ENCODE measurements around the gene RAPGEF2. TPM values are rescaled to one million over a fixed set of nuclear protein-coding genes. Genes with fewer than 3 reads are reported as not detected.

The RAPGEF2 gene
- total RNA-seq, 1 experiment from 2014 or later: 37.1 TPM

GRCh38 chr4:159293811-159294515, 191.1 kb downstream of the RAPGEF2 start:
- H3K36me3 Mint-ChIP-seq (ENCODE audit: insufficient read depth in 1 of 3, low read depth in 3 of 3): no peaks in the 10 kb centered on the region
- Histone ChIP-seq H4K91ac (ENCODE audit: insufficient read length, low read depth, low read length) (no peak overlapping the region), H3K9me3 (ENCODE audit: control insufficient read depth, low read depth, low read length) (no peaks in the 10 kb centered on the region), H4K20me1 (ENCODE audit: control insufficient read depth, insufficient read depth, insufficient read length) (no peaks in the 10 kb centered on the region), H3K23ac (ENCODE audit: insufficient read length, low read depth, low read length) (no peak overlapping the region), H3K14ac (ENCODE audit: insufficient read depth, low read length) (no peak overlapping the region), H3K79me1 (ENCODE audit: insufficient read depth, low read depth, low read length, poor library complexity, severe bottlenecking) (no peaks in the 10 kb centered on the region), H2AK5ac (ENCODE audit: insufficient read length, low read length) (no peak overlapping the region), H2BK120ac (ENCODE audit: low read depth, low read length, poor library complexity, severe bottlenecking) (no peak overlapping the region), H3K56ac (ENCODE audit: insufficient read length, low read depth, low read length) (no peak overlapping the region), H3K18ac (ENCODE audit: insufficient read length, low read depth, low read length) (no peak overlapping the region), H3K79me2 (ENCODE audit: insufficient read depth, low read length) (no peaks in the 10 kb centered on the region), H3K23me2 (ENCODE audit: insufficient read length, low read depth, low read length, poor library complexity, severe bottlenecking) (no peaks in the 10 kb centered on the region), H2BK15ac (ENCODE audit: low read depth, low read length) (no peak overlapping the region), H4K5ac (ENCODE audit: insufficient read length, low read depth, low read length) (no peak overlapping the region), H3K27me3 (ENCODE audit: insufficient read depth, low read length) (no peaks in the 10 kb centered on the region), H2BK5ac (ENCODE audit: insufficient read length, low read length) (no peak overlapping the region), H3K4ac (ENCODE audit: low read depth, low read length) (no peak overlapping the region), H3K4me2 (ENCODE audit: insufficient read depth, insufficient read length, low read length) (no peak overlapping the region), H3K27ac (ENCODE audit: insufficient read length, low read depth, low read length) (no peak overlapping the region), H3K9ac (ENCODE audit: extremely low read depth, insufficient read length, low read length) (no peak overlapping the region), H3T11ph (ENCODE audit: low read length) (no peak overlapping the region), H3K4me1 (ENCODE audit: insufficient read depth, low read length) (no peaks in the 10 kb centered on the region), H2BK12ac (ENCODE audit: insufficient read length, low read depth, low read length) (no peak overlapping the region), H2AFZ (ENCODE audit: low read length) (no peak overlapping the region), H4K8ac (replicated peaks; ENCODE audit: insufficient read length, low read depth, low read length) (no peak overlapping the region), H2BK20ac (ENCODE audit: low read depth, low read length, poor library complexity, severe bottlenecking) (no peak overlapping the region)
- no peak overlapping the region for H3K4me3 Mint-ChIP-seq
- peaks cover 3 to 10% of the 10 kb centered on the region in 2 experiments; a peak in 3 of 4 replicates for H3K4me1 Mint-ChIP-seq
- no peak overlapping the region for H3K27ac Mint-ChIP-seq
- WGBS (ENCODE audit: extremely low coverage, insufficient read length, low lambda C conversion rate): no CpG with 5 or more reads among the region's 9 CpGs
- no peak for DNase-seq
- H3K27me3 Mint-ChIP-seq (ENCODE audit: low read depth): no peaks in the 10 kb centered on the region
- TF ChIP-seq CTCF (conservative IDR thresholded peaks at IDR 0.05): no peak
- H3K9me3 Mint-ChIP-seq: no peaks in the 10 kb centered on the region
